HG03095 (cell line): ENCODE data around the gene COL25A1.

Experiments
- ATAC-seq: cut with Tn5 transposase; IDR thresholded peaks from one replicate; pipeline ENCODE4 v1.9.1; 2021; ENCODE audit warnings: moderate library complexity; ENCODE audit not compliant: unreplicated experiment

Gene COL25A1

DNA sequence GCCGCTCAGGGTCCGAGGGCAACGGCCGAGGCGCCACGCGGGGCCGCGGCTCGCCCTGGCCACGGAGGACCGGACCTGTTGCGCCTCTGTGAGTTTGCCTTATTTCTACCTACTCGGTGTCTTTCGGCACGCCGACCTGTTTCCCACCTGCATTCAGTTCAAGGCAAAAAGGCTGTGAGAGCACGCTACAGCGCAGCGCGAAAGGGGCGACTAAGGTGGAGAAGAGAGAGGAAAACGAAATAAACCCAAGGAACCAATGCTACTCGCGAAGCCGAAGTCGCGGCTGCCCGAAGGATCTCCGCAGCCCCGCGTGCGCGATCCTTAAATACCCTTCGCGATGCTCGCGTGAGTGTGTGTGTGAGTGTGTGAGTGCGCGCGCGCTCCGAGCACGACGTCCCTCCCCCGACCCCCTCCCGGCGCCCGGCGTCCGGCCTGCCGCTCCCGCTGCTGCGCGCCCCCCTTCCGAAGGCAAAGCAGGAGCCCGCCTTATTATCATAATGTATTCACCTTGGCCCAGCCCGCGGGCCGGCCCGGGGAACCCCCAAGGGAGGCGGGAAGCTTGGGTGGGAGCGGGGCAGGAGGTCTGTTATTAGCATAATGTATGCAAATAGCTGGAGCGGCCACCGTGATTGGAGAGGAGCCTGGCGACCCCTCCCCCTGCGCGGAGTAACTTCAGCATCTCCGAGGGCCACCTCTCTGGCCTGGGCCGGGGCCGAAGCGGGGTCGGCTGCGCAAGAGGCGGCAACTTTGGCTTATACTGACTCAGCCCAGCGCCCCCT lies at the start of gene COL25A1:
TSS of gene COL25A1 (minus strand) at position 298 of the 779 bp plus-strand sequence.
- no peak for ATAC-seq

GRCh38 chr4:109350121-109350520 lies 47.7 kb upstream of the COL25A1 start:
- no peak for ATAC-seq

- ATAC-seq: no peak
Observed at GRCh38 chr4:109334129-109335105, 32.0 kb upstream of the COL25A1 start.

DNA sequence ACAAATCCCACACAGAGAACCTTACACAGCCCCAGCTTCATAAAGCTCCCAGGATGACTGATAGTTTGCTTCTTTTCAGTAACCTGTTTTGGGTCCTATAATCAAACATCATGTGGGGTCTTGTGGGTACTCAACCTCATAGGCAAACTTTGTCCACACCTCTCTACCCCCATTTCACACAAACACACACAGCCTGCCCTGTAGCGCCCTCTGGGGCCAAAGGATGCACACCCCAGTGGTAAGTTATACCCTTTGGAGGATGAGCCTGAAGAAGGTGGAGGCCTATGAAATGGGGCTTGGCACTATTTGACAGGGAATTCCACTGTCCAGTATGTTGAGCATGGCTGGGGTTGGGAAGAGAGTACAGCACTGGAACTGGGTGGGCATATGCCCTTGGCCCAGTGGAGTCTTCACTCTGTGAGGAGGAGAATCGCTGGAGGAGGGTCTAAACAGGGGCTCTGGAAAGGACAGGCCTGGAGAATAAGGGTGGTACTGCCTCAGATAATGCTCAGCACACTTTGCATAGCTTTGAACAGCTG lies 30.5 kb upstream of the COL25A1 start:
- no peak for ATAC-seq

DNA sequence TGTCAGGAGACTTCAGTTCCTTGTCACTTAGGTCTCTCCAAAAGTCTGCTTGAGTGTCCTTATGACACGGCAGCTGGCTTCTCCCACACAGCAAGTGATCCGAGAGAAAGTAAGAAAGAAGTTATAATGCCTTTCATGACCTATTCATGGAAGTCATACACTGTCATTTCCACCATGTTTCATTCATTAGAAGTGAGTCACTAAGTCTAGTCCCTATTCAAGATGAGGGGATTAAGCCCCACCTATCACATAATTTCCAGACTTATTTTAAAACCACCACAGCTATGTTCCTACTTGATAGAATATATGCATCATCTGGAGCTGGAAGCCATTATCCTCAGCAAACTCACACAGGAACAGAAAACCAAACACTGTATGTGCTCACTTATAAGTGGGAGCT lies 25.2 kb upstream of the COL25A1 start:
- no peak for ATAC-seq

DNA sequence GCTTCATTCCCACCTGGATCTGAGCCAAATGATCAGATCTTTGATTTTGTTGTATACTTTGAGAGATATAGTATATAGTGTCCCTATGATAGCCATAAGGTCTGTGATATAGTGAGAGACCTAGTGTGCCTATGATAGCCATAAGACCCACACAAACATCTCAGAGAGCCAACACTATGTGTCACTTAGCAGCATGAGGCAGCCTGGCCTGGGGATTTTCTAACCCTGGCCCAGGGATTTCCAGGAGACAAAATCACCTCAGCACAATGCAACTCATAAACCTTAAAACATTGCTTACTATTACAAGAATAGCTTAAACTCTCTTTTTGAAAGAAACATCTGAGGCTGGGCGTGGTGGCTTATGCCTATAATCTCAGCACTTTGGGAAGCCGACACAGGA lies 23.2 kb upstream of the COL25A1 start:
- no peak for ATAC-seq

DNA sequence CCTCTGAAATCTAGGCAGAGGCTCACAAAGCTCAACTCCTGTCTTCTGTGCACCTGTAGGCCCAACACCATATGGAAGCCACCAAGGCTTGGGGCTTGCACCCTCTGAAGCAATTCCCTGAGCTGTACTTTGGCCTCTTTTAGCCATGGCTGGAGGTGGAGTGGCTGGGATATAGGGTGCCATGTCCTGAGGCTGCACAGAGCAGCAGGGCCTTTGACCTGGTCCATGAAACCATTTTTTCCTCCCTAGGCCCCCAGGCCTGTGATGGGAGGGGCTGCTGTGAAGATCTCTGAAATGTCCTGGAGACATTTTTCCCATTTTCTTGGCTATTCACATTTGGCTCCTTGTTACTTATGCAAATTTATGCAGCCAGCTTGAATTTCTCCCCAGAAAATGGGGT lies 20.9 kb upstream of the COL25A1 start:
- no peak for ATAC-seq

GRCh38 chr4:109321232-109321631 lies 18.8 kb upstream of the COL25A1 start:
- no peak for ATAC-seq

DNA sequence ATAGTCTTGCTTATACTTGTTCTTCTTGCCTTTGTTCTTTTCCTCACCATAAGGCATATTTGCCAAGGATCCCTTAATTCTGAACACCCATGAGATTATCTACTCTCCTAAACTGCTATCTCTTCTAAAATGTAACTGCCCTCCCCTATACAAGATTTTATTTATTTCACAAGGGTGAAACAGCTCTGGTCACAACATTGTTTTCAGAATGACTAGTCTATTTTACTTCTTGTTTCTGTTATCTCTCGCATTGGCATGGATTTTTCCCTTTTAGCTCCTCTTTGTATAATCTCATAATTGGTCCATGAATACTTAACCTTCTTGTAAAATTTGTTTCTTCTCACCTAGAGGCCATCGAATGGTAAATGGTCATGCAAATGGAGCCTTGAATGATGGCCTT lies 17.2 kb upstream of the COL25A1 start:
- no peak for ATAC-seq

DNA sequence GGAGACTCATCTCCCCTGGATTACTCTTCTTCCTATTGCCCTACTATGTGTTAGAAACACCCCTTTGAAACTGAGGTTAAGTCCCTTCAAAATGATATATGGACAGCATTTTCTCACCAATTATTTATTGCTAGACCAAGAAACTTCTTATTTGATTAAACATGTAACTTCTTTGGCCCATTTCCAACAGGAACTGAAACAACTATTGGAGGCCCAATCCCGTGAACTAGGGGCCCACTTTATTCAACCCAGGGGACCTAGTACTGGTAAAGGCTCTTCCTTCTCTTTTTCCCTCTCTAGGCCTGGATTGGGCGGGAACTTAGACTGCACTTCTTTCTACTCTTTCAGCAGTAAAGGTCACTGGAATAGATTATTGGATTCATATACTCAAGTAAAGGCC lies 16.7 kb upstream of the COL25A1 start:
- no peak for ATAC-seq

- ATAC-seq: no peak
Observed at GRCh38 chr4:109315818-109316217, 13.4 kb upstream of the COL25A1 start.

- no peak for ATAC-seq
Observed at GRCh38 chr4:109315341-109315740, 12.9 kb upstream of the COL25A1 start.

- ATAC-seq: no peak
Observed at GRCh38 chr4:109313168-109314133, 11.0 kb upstream of the COL25A1 start.

DNA sequence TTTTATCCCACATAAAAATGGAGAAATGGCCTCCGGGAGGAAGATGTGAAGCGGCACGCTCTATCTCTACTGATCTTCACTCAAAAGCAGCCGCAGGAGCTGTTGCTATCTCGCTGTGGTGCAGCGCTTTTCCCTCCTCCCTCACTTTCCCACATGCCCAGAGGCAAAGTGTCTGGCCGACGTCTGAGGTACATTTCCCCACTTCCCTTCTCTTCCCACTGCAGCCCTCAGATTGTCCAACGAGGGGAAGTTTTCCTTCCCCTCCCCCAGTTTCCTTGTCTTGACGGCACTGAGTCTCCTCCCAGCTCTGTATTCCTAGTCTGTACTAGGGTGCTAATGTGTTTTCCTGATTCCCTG lies 660 bp upstream of the COL25A1 start:
- ATAC-seq: no peak

DNA sequence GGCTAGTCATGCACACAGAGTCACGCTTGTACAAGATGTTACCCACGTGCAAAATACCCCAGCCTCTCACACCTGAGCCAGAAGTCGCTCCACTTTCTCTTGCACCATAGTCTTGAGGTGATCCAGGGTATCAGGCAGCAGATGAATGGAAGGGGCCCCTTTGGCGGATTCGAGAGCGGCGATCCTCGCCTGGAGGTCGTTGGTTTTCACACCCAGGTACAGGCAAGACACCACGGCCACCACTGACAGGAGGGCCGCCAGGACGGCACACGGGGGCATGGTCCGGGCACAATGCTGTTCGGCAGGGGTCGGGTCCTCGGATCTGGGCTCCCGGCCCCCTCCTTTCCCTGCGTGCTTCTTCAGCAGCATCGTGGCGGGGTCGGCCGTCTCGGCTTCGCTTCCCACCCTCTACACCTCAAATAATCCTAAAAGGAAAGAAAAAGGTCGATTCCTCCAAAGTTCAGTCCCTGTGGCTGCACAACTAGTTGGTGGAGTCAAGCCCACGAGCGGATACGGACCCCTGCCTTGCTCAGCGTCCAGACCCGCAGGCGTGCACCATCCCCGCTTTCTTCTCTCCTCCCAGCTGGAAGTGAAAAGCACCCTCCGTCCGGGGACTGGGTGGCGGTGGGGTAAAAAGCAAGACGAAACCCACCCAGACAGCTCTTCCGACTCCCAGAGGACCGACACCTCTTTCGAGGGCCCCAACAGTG lies 652 bp downstream of the COL25A1 start:
- ATAC-seq: no peak

DNA sequence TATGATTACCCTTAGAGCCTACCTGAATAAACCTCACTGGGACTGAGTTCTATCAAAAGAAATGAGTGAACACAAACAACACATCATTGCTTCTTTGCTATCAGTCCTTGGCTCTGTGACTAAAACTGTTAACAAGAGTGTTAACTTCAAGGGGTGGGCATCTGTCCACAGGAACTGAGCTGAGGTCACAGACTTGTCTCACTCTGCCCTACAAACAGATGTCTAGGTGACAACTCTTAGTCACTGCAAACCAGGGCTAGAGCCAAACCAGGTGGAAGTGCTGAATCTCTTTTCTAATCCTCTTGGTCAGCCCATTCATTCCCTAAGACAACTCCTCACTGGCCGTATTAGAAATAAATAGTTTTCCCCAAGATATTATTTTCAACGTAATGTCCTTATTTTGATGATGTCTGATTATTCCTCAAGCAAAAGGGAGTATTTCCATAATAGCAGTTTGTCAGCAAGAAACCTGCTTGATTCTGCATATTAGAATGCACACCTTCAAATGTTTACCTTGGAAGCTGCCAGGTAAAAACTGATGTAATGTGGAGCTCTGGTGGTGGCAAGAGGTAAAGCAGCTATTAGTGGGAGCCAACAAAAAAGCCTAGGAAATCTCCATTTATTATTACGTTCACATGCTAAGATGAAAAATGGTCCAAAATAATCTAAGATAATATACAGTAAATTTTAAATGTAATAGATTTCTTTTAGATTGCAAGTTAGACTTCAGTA lies 4.0 kb downstream of the COL25A1 start:
- no peak for ATAC-seq

DNA sequence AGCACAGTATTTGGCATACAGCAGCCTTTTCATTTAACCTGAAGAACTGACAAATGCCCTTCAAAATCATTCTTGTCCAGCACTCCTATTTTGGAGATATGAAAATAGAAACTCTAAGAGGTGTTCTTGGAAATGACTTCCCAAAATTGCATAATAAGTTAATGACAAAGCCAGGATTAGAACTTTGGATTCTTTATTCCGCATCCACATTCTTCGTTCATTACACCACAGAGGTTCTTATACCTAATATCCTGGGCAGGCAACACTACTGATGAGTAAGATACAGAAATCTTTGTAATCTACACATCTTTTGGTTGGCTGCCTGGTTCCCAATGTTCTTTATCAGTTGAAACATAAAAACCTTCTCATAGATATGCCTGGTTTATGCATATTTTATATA lies 5.9 kb downstream of the COL25A1 start:
- ATAC-seq: no peak

GRCh38 chr4:109295081-109295480 lies 7.4 kb downstream of the COL25A1 start:
- no peak for ATAC-seq

GRCh38 chr4:109294468-109295020 lies 7.9 kb downstream of the COL25A1 start:
- no peak for ATAC-seq
